HG03342 (cell line): ENCODE measurements around the gene AKAP9.
"Not testable (repeated sequence)": the region's sequence is repeated elsewhere in the genome, so short reads cannot be mapped to it uniquely, and the experiment has no call there.

ENCODE experiments used
- ATAC-seq: cut with Tn5 transposase; IDR thresholded peaks from one replicate; pipeline ENCODE4 v1.9.1; 2021; ENCODE audit warnings: mild to moderate bottlenecking, moderate library complexity; ENCODE audit not compliant: unreplicated experiment

The AKAP9 gene

GRCh38 chr7:91940572-91941341, at the start of gene AKAP9:
TSS of gene AKAP9 (plus strand) at chr7:91940862. CDS start at chr7:91941100, 238 bp downstream.
- ATAC-seq, result peak; percentile 91

- no peak for ATAC-seq
These were observed 48.5 kb upstream of the AKAP9 start for GRCh38 chr7:91892099-91892705.

DNA sequence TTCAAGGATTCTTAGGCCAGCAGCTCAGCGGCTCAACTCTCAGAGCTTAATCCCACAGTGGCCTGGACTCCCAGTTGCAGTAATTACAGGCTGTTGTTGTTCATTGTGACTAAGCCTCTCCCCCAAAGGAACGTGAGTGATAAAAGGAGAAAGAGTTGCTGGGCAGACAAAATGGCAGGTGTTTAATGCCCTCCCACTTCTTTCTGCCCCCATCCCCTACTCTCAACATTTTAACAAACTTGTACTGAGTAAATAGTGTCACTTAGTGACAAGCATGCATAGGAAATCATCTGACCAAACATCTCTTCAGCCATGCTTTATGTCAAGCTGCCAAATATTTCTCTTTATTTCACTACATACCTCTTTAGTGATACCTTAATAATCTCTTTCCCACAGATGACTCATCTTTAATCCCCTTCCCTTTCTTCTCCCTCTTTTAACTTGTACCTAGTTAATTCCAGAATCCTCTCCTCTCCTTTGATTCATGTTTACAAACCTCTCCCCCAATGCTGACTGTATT, 47.8 kb upstream of the AKAP9 start:
- no peak for ATAC-seq

DNA sequence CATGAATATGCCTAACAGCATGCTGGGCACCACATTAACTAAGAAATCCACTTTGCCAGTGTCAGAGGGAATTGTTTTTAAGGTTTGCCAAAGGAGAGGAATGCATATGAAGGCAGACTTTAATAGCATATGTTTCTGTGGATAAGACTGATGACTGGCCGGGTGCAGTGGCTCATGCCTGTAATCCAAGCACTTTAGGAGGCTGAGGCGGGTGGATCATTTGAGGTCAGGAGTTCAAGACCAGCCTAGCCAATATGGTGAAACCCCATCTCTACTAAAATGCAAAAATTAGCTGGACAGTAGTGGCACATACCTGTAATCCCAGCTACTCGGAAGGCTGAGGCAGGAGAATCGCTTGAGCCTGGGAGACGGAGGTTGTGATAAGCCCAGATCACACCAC, 47.0 kb upstream of the AKAP9 start:
- not testable (repeated sequence) for ATAC-seq

DNA sequence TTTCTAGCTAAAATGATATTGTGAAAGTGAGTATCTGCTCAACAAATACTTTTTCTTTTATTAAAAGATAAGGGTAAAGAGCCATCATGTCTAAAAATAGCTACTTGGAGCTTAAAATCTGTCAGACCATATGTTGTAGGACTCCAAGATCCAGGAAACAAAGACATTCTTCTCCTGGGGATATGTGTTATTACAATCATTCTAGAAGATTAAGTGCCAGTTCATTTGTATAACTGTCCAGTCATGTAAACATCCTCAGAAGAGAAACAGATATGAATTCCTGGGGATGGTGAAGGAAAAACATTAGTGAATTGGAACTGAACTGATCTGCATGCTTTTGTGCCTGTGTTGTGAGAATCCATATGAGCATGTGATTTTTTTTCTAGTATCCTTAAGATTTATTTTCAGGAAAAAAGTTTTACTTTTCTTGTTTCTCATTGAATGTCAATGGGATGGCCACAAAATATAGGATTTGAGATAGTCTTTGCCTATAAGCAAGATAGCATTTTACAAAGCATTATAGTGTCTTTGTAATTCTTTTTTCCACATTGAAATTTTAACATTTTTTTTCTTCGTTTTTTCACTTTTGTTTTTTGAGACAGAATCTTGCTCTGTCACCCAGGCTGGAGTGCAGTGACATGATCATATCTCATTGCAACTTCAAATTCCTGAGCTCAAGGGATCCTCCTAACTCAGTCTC, 45.7 kb upstream of the AKAP9 start:
- ATAC-seq, result no peak

DNA sequence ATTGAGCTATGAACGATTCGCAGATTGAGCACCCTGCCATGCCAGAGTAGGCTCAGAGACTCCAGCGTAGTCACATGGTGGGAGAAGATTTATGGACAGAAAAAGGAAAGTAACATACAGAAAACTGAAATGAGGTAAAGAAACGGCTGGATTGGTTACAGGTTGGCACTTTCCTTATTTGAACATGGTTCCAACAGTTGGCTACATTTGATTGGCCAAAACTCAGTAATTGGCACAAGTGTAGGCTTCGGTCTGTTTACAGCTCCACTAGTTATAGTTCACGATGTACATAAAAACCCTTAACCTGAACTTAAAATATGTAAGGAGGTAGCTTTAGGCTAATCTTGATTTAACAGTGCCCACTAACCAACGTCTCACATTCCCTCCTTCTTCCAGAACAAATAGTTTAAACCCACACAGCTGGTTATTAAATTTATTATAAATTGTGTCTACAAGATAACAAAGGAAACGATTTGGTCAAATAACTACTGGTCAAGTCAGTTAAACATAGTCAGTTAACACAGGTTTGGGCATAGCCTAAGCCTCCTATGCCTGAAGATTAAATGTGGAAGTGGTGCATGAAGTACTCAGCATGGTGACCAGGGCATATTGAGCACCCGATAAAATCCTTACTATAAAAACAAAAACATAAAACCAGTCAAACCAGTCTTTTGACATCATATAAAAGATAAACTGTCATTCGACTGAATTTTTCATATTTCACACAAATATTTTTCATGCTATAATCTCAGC, 42.2 kb upstream of the AKAP9 start:
- ATAC-seq, result no peak

DNA sequence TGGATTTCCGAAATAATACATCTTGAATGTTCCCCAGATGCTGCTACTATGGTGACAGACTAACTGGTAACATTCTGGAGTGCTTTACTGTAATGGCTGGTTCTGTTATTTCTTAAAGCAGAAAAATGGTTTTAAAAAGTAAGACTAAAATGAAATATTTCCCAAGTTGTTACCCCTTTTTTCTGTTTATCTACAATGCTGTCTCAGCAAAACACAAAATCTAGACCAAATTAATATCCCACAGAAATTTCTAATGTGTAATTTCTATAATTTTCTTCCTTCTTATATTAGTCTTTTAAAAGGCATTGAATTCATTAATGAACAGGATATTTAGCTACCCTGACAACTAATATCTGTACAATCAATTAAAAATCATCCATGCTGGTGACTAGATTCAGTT, 41.1 kb upstream of the AKAP9 start:
- ATAC-seq, result no peak

GRCh38 chr7:91910171-91910570, 30.5 kb upstream of the AKAP9 start:
- no peak for ATAC-seq

DNA sequence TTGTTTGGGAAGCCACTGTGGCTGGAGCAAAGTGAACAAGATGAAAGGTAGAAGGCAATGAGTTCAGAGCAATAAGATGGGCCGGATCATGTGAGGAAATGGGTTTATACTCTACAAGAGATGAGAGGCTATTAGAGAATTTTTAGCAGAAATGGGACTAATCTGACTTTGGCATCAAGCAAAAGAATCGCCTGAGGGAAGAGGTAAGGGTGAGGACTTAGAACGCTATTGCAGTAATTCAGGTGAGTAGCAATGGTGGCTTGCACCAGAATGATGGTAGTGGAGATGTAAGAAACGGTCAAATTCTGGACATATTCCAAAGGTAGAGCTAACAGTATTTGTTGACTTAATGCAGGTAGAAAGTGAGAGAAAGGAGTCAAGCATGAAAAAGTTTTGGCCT, 29.5 kb upstream of the AKAP9 start:
- ATAC-seq, result no peak

GRCh38 chr7:91912494-91912893, 28.2 kb upstream of the AKAP9 start:
- no peak for ATAC-seq

DNA sequence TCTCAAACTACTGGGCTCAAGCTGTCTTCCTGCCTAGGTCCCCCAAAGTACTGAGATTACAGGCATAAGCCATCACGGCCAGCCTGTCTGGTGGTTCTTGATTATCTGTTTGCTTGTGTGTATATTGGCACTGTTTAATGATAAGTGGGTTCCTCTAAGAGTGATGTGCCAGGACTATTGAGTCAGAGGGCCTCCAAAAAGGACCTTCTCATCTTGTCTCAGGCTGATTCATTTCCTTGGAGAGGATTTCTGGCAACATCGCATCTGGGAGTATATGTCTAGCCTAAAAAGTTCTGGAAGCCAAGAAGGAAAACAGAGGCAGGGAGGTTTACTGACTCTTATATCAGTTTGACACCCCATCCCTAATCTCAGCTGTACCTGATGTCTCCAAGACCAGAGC, 27.1 kb upstream of the AKAP9 start:
- no peak for ATAC-seq

DNA sequence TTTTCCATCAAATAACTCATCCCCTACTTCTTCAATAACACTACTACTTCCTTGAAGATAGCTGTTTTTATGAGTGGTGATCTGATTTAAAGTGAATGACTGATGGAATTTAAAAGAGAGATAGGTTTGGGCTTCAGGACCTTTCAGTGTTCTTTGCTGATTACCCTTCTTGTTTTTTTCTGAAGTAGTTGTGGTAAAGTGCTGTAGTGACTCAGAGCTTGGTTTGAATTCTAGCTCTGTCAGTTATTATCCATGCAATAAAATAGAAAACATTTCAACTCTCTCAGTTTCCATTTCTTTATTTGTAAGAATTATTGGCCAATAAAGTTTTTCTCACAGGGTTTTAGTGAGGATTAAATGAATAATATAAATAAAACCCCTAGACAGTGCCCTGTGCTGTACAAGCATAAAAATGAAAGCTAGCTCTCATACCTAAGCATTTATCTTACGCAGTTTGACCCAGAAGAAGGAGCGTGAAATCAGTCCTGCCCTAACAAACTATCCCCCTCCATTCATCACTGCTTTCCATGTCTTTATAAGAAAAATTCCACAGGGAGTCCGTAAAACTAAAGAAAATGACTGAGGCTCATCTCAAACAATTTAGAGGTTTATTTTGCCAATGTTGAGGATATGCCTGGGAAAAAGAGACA, 25.1 kb upstream of the AKAP9 start:
- no peak for ATAC-seq

GRCh38 chr7:91916051-91916440, 24.6 kb upstream of the AKAP9 start:
- no peak for ATAC-seq

DNA sequence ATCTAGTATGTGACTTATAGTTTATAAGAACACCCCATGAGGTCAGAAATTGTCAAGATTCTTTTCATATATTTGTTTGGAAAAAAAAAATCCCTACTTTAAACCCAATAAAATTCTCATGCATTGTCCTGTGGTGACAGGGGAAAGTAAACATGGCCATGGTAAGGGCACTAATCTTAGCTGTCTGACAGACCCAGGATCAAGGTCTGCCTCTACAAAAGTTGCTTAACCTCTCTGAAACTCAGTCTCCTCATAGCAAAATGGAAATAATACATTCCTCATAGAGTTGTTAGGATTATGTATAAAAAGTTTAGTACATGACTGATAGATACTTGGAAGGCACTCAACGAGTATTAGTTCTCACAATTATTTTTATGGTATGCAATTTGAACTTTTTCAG, 22.3 kb upstream of the AKAP9 start:
- ATAC-seq, result no peak

- no peak for ATAC-seq
These were observed 17.8 kb upstream of the AKAP9 start for GRCh38 chr7:91922857-91923256.

DNA sequence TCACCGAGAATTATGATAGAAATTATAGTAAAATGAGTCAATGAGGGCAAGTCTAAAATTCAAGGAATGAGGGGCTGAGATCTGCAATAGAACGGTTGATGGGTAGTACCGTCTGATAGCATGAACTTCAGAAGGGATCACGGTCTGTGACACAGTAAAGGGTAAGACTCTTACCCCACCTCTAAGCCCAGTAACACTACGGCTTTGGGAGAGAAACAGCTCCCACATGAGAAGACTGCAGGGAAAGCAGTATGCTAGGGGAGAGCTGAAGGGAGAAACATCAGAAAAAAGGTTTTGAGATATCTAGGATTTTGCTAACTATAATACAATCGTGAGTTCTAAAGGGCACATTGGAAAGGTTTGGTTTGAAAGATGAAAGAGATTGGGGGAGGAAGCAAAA, 12.8 kb upstream of the AKAP9 start:
- ATAC-seq, result no peak

GRCh38 chr7:91929463-91929862, 11.2 kb upstream of the AKAP9 start:
- peak; percentile 74 for ATAC-seq

GRCh38 chr7:91940171-91940570, 491 bp upstream of the AKAP9 start:
- peak; percentile 30 for ATAC-seq

DNA sequence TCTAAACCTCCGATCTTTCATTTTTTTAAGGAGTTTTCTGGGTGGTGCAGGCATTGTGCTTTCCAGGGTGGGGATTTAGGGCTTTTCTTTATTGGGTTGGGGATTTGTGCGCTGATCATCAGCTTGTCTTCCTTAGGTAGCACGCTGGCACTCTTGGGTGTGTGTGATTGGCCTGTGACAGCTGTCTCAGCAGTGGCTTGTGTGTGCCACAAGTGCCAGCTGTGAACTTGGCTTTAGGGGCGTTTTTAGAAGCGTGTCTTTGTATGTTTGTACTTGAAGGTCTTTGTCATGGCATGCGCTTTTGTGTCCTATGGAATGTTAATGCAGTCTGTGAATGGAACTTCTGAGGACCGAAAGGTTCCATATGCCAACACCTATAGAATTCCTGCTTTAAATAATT, 788 bp downstream of the AKAP9 start:
- peak; percentile 24 for ATAC-seq

- ATAC-seq, result no peak
These were observed 1.6 kb downstream of the AKAP9 start for GRCh38 chr7:91942312-91942711.

DNA sequence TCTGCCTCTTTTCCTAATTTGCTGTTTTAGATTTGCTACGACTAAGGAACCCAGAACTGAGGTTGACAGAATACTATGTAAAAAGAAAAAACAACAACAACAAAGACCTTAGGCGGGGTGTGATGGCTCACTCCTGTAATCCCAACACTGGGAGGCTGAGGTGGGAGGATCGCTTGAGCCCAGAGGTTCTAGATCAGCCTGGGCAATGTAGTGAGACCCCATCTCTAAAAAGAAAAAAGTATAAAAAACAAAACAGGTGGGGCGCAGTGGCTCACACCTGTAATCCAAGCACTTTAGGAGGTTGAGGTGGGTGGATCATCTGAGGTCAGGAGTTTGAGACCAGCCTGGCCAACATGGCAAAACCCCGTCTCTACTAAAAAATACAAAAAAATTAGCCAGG, 4.3 kb downstream of the AKAP9 start:
- ATAC-seq, result not testable (repeated sequence)
